Suprapubic skin (tissue), 3 donors: Measurements from ENCODE around the gene TOPORS.

Experiments used
- EP300 ChIP-seq: sonication (generic); formaldehyde crosslinking; IDR thresholded peaks from one replicate; pipeline ENCODE4 v1.6.1; 2017; ENCODE audit warnings: antibody characterized with exemption
- POLR2A ChIP-seq, 2 donors: fragments of 450-650 bp; IDR thresholded peaks; one replicate each; pipeline ENCODE4 v1.6.1; 2017; ENCODE audit warnings: antibody characterized with exemption in 2 of 2, mild to moderate bottlenecking in 2 of 2, moderate library complexity in 2 of 2
- TF ChIP-seq, protein P1 (sequence below), 2 donors: fragments of 200-600 bp in 1 of 2; fragments of 450-650 bp in 1 of 2; sonication (generic) in 1 of 2; IDR thresholded peaks; one replicate each; pipeline ENCODE4 v1.5.1; 2016 to 2019; ENCODE audit warnings: antibody characterized with exemption in 2 of 2, mild to moderate bottlenecking in 1 of 2, moderate library complexity in 1 of 2

DNA sequence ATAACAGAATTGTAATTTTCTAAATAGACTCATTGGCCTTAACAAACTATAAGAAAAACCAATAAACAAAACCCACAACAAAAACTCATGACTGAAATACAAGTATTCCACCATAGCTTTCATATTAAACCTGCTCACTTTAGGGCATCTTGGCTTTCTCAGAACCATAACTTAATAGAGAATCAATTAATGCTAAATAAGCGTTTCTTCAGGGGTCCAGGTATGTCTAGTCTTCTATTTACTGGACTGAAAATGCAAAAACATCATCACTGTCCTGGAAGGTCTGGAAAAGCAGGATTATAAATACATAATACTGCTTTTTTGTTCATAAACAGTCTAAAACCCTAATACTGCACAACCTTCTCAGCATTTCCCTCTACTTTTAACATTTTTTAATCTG, 6.5 kb downstream of the TOPORS start:
- TF ChIP-seq POLR2A (IDR thresholded peaks at IDR 0.05) (no peak), EP300 (no peak)
- TF ChIP-seq, protein P1, sequence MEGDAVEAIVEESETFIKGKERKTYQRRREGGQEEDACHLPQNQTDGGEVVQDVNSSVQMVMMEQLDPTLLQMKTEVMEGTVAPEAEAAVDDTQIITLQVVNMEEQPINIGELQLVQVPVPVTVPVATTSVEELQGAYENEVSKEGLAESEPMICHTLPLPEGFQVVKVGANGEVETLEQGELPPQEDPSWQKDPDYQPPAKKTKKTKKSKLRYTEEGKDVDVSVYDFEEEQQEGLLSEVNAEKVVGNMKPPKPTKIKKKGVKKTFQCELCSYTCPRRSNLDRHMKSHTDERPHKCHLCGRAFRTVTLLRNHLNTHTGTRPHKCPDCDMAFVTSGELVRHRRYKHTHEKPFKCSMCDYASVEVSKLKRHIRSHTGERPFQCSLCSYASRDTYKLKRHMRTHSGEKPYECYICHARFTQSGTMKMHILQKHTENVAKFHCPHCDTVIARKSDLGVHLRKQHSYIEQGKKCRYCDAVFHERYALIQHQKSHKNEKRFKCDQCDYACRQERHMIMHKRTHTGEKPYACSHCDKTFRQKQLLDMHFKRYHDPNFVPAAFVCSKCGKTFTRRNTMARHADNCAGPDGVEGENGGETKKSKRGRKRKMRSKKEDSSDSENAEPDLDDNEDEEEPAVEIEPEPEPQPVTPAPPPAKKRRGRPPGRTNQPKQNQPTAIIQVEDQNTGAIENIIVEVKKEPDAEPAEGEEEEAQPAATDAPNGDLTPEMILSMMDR (IDR thresholded peaks at IDR 0.05): no peak
